ENCODE results near the gene PAIP2B. TPM values are rescaled to one million over a fixed set of nuclear protein-coding genes. Genes with fewer than 3 reads are reported as not detected.

Gene PAIP2B
- total RNA-seq, 1 experiment from 2014 or later = 1.4 TPM

GRCh38 chr2:71224935-71225334 is 2.0 kb downstream of the PAIP2B start:
- H3K27me3 ChIP-seq (ENCODE audit: control insufficient read depth, insufficient read depth, low read length) = peaks cover 2% of the 10 kb centered on the region; the same call in 1 of the 2 replicates
- H3K4me3 ChIP-seq (ENCODE audit: low read depth in 2 of 2, low read length in 2 of 2) = no peak overlapping the region
- H3K36me3 ChIP-seq (ENCODE audit: control insufficient read depth, insufficient read depth, low read length) = no peaks in the 10 kb centered on the region
- H3K9me3 ChIP-seq (ENCODE audit: control insufficient read depth, insufficient read depth, low read depth, low read length) = no peaks in the 10 kb centered on the region
- ChIA-PET POLR2A (no interaction called here), CTCF (no interaction called here)
- peaks cover 5% of the 10 kb centered on the region; the same call in 1 of the 2 replicates for H3K4me1 ChIP-seq (ENCODE audit: control insufficient read depth, insufficient read depth, low read length)
- H3K27ac ChIP-seq (ENCODE audit: low read length) = no peak overlapping the region
- no peak for DNase-seq (ENCODE audit: low read depth, low spot score)
- BruUV-seq (replicated peaks) = no TSS peak
- ATAC-seq = no peak
- intact Hi-C loops (cut with micrococcal nuclease; ENCODE audit: unreplicated experiment) = loop anchor here (5.0 kb wide), 1 partner anchor 52 kb away; no protein-coding TSS in a partner anchor
- TF ChIP-seq SIN3A (IDR thresholded peaks at IDR 0.05; ENCODE audit: borderline replicate concordance, insufficient read depth, low read depth, low read length) (no peak), REST (IDR thresholded peaks at IDR 0.05; ENCODE audit: insufficient read depth in 1 of 2, low read depth in 2 of 2, low read length in 1 of 2) (no peak), CTCF (IDR thresholded peaks at IDR 0.05) (no peak), POLR2AphosphoS5 (IDR thresholded peaks at IDR 0.05; ENCODE audit: low read depth, low read length) (no peak), TCF7L2 (IDR thresholded peaks at IDR 0.05; ENCODE audit: low read depth, low read length) (no peak)
- in situ Hi-C loops (cut with HindIII; ENCODE audit: low pct_unique_long_range_greater_than_20kb, low sequenced_read_pairs) = no loop called here

GRCh38 chr2:71224457-71224856 is 2.4 kb downstream of the PAIP2B start:
- POLR2A ChIA-PET = no interaction called here
- CTCF ChIA-PET = interaction anchor here (0.5 to 1.3 kb wide), 2 partner anchors 75 to 286 kb away, joined by 3 to 4 read pairs; no protein-coding TSS in a partner anchor

More at GRCh38 chr2:71224457-71224856, 2.4 kb downstream of the PAIP2B start:
- Histone ChIP-seq H3K4me3 (ENCODE audit: low read depth in 2 of 2, low read length in 2 of 2) (no peak overlapping the region), H3K36me3 (ENCODE audit: control insufficient read depth, insufficient read depth, low read length) (no peaks in the 10 kb centered on the region), H3K27ac (ENCODE audit: low read length) (no peak overlapping the region), H3K4me1 (ENCODE audit: control insufficient read depth, insufficient read depth, low read length) (peaks cover 5% of the 10 kb centered on the region; the same call in 1 of the 2 replicates), H3K27me3 (ENCODE audit: control insufficient read depth, insufficient read depth, low read length) (peaks cover 2% of the 10 kb centered on the region; the same call in 1 of the 2 replicates), H3K9me3 (ENCODE audit: control insufficient read depth, insufficient read depth, low read depth, low read length) (no peaks in the 10 kb centered on the region)
- BruUV-seq (replicated peaks) = no TSS peak
- no peak for ATAC-seq
- in situ Hi-C loops (cut with HindIII; ENCODE audit: low pct_unique_long_range_greater_than_20kb, low sequenced_read_pairs) = no loop called here
- no peak for TF ChIP-seq REST (IDR thresholded peaks at IDR 0.05; ENCODE audit: insufficient read depth in 1 of 2, low read depth in 2 of 2, low read length in 1 of 2)
- no peak for TF ChIP-seq TCF7L2 (IDR thresholded peaks at IDR 0.05; ENCODE audit: low read depth, low read length)
- no peak for TF ChIP-seq POLR2AphosphoS5 (IDR thresholded peaks at IDR 0.05; ENCODE audit: low read depth, low read length)
- TF ChIP-seq SIN3A (IDR thresholded peaks at IDR 0.05; ENCODE audit: borderline replicate concordance, insufficient read depth, low read depth, low read length) = no peak
- no peak for TF ChIP-seq CTCF (IDR thresholded peaks at IDR 0.05)
- intact Hi-C loops (cut with micrococcal nuclease; ENCODE audit: unreplicated experiment) = no loop called here
- DNase-seq (ENCODE audit: low read depth, low spot score) = no peak

All from Panc1 (cell line).